A673 (cell line): Measurements from ENCODE around the gene MRPL40.

Experiments used
- CTCF ChIP-seq: fragments of 300-800, 200-600 bp; sonication (generic); conservative IDR thresholded peaks from 2 replicates; pipeline ENCODE4 v1.5.1; 2017; ENCODE audit warnings: low read depth, mild to moderate bottlenecking, antibody characterized with exemption, low read length, moderate library complexity, mixed read lengths
- EZH2 ChIP-seq: fragments of 200-600 bp; sonication (generic); IDR thresholded peaks from 2 replicates; pipeline ENCODE4 v1.6.1; 2017; ENCODE audit warnings: borderline replicate concordance, low read depth, mild to moderate bottlenecking, mixed read lengths, antibody characterized with exemption, low read length; ENCODE audit not compliant: poor library complexity, severe bottlenecking

- TF ChIP-seq CTCF (no peak), EZH2 (no peak)
These were observed 34.1 kb upstream of the MRPL40 start for GRCh38 chr22:19398206-19398605.
